Activated naive CD4-positive, alpha-beta T cell treated with anti-CD3 and anti-CD28 coated beads for 36 hours (primary cell): Measurements from ENCODE around the gene HOXD11. TPM values are rescaled to one million over a fixed set of nuclear protein-coding genes. Genes with fewer than 3 reads are reported as not detected.
A peak's percentile ranks its signal among the peaks of the same experiment; 100 is the strongest.

Source experiments
- CTCF ChIA-PET: fragments of 350-600 bp; sonication (Branson Sonifier 250); formaldehyde crosslinking; loops from one replicate; lab custom pipeline; 2021; ENCODE audit warnings: antibody characterized with exemption; lab: Charles Lee
- DNase-seq: peaks from one replicate; pipeline ENCODE4 v3.0.0-alpha.2; 2020
- H3K27ac Mint-ChIP-seq: one replicate; pipeline ENCODE4 v1.8.0; 2021; ENCODE audit warnings: mild to moderate bottlenecking, mixed read lengths
- H3K27me3 Mint-ChIP-seq: one replicate; pipeline ENCODE4 v1.8.0; 2021; ENCODE audit warnings: low read depth, mixed read lengths
- H3K36me3 Mint-ChIP-seq: one replicate; pipeline ENCODE4 v1.8.0; 2021; ENCODE audit warnings: low read depth, mixed read lengths
- H3K4me1 Mint-ChIP-seq: one replicate; pipeline ENCODE4 v1.8.0; 2021; ENCODE audit warnings: low read depth, mixed read lengths
- H3K4me3 Mint-ChIP-seq: one replicate; pipeline ENCODE4 v1.8.0; 2021; ENCODE audit warnings: mild to moderate bottlenecking, moderate library complexity, mixed read lengths
- H3K9me3 Mint-ChIP-seq: one replicate; pipeline ENCODE4 v1.8.0; 2021; ENCODE audit warnings: mixed read lengths
- intact Hi-C: fragments of 100-400 bp; cut with micrococcal nuclease; formaldehyde crosslinking; loops from one replicate; pipeline ENCODE4 v1.15.1; 2023
- total RNA-seq, 2 experiments: library from RNA; stranded (reverse); gene quantifications; one replicate each; pipeline ENCODE4 v1.2.3, GENCODE V29; 2021

The HOXD11 gene
- total RNA-seq, 2 experiments from 2014 or later: not detected

DNA sequence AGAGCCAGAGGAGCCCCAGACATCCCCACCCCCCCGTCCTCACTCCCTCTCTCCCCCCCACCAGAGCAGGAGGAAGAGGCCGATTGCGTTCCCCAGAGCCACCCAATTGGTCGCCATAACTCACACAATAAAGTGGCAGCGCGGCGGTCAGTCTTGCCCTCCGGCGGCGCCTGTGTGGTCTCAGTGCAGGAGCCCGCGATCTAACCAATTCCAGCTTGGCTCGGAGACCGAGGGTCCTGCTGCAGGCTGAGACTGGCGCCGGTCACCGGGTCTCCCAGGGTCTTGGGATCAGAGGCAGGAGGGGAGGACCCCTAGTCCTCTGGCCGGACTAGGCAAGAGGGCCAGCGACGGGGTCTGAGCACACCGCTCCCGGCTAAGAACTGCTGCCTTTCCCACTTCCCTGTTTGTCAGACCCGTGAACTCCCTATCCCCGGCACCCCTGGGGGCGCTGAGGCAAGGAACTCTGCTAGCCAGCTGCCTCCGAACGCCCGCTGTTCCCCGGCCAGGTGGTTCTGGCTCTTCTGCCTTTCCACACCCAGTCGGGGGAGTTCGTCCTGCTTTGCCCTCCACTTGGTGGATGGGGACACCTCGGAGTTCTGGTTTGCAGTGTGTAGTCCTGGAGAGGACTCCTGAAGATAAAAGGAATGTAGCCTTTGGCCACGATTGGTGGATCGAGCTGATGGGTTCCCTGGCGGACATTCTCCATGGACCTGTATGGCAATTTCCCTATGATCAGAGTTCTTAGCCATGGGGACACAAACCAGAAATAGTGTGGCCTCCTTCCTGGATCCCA, 8.5 kb upstream of the HOXD11 start:
- no peak for DNase-seq
- H3K27me3 Mint-ChIP-seq: peaks cover 84% of the 10 kb centered on the region
- H3K4me1 Mint-ChIP-seq: peaks cover 18% of the 10 kb centered on the region

DNA sequence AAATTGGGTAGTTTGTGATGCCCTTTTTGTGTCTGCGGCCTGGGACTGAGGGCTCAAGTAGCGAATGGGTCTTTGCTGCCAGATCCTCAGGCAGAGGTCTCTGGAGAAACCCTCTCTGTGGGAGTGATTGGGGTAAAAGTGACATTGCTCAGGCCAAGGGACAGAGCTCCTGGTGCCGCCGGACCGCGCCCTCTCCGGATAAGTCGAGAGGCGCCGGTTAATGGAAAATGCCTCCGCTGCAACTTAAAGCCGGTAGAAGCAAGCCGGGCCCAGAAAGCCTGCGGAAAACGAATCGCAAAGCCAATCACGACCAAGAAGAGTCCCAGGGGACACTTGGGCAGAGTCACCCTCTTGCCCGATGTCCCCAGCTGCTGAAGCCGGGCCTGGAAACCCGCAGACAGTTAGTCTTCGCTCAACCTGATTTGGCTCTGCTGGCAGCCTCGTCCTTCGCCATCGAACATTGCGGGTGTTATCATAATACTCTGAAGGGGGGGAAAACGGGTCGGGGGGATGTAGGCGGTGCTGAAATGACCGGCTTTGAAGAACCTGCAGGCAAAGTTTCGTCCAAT, 7.8 kb upstream of the HOXD11 start:
- no peak for DNase-seq
- Mint-ChIP-seq H3K4me3 (no peak overlapping the region), H3K27ac (no peak overlapping the region), H3K4me1 (peaks cover 19% of the 10 kb centered on the region), H3K9me3 (no peaks in the 10 kb centered on the region), H3K27me3 (peaks cover 84% of the 10 kb centered on the region), H3K36me3 (no peaks in the 10 kb centered on the region)
- intact Hi-C loops: loop anchor here (5.0 kb wide), 1 partner anchor 787 kb away; no protein-coding TSS in a partner anchor
- CTCF ChIA-PET: interaction anchor here (1.5 to 4.1 kb wide), 2 partner anchors 10 to 410 kb away, joined by 4 to 49 read pairs; no protein-coding TSS in a partner anchor

More for the DNA sequence above, 8.5 kb upstream of the HOXD11 start:
- CTCF ChIA-PET: interaction anchor here (0.6 to 4.1 kb wide), 10 partner anchors 10 to 995 kb away, joined by 3 to 49 read pairs (median 6); partner anchors contain the start of gene EVX2
- intact Hi-C loops: loop anchor here (5.0 kb wide), 1 partner anchor 786 kb away; no protein-coding TSS in a partner anchor
- Mint-ChIP-seq H3K4me3 (no peak overlapping the region), H3K9me3 (peaks cover 1% of the 10 kb centered on the region), H3K27ac (no peak overlapping the region), H3K36me3 (no peaks in the 10 kb centered on the region)

DNA sequence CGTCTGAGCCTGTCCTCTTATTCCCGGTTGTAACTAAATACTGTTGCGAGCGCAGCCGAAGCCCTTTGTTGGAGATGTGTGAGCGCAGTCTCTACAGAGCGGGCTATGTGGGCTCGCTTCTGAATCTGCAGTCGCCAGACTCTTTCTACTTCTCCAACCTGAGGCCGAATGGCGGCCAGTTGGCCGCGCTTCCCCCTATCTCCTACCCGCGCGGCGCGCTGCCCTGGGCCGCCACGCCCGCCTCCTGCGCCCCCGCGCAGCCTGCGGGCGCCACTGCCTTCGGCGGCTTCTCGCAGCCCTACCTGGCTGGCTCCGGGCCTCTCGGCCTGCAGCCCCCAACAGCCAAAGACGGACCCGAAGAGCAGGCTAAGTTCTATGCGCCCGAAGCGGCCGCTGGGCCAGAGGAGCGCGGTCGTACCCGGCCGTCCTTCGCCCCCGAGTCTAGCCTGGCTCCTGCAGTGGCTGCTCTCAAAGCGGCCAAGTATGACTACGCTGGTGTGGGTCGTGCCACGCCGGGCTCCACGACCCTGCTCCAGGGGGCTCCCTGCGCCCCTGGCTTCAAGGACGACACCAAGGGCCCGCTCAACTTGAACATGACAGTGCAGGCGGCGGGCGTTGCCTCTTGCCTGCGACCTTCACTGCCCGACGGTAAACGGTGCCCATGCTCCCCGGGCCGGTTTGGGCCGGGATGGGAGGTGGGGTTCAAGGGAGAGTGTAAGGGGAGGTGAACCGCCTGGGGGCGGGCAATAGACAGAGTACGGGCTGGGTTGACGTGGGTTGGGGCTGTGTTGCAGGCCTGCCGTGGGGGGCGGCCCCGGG, 7.1 kb upstream of the HOXD11 start, which contains the start of gene HOXD12:
TSS of gene HOXD12 (plus strand) at position 68 of the 819 bp plus-strand sequence. CDS start at position 75, 7 bp downstream.
- H3K36me3 Mint-ChIP-seq: no peaks in the 10 kb centered on the region
- H3K9me3 Mint-ChIP-seq: no peaks in the 10 kb centered on the region
- CTCF ChIA-PET: no interaction called here
- intact Hi-C loops: loop anchor here (5.0 kb wide), 1 partner anchor 788 kb away; no protein-coding TSS in a partner anchor
- H3K27ac Mint-ChIP-seq: no peak within 1 kb of the TSS
- H3K4me3 Mint-ChIP-seq: no peak within 1 kb of the TSS
- no peak for DNase-seq
- peaks cover 84% of the 10 kb centered on the region for H3K27me3 Mint-ChIP-seq
- H3K4me1 Mint-ChIP-seq: peaks cover 25% of the 10 kb centered on the region

DNA sequence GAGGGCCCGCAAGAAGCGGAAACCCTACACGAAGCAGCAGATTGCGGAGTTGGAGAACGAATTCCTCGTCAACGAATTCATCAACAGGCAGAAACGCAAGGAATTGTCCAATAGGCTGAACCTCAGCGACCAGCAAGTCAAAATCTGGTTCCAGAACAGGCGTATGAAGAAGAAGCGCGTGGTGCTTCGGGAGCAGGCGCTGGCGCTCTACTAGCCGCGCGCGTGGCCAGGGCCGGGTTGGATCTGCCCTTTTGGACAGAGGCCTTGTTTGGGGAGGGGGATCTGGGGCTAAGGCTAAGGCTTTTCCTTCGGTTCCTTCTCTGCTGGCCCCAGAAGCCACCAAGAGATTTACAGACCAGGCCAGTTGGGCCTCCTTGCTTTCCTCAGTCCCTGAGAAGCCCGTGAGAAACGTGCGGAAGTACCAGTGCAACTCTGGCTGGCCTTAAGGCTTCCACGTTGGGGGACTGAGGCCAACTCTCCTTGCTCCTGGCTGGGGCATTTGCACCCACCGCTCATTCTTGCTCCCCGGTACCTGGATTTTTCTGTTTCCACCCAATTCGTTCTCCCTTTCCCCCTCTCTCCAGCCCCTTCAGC, 6.4 kb upstream of the HOXD11 start:
- DNase-seq: no peak
- Mint-ChIP-seq H3K27ac (no peak overlapping the region), H3K9me3 (no peaks in the 10 kb centered on the region), H3K4me3 (no peak overlapping the region), H3K4me1 (peaks cover 28% of the 10 kb centered on the region), H3K27me3 (peaks cover 84% of the 10 kb centered on the region), H3K36me3 (no peaks in the 10 kb centered on the region)
- intact Hi-C loops: no loop called here
- CTCF ChIA-PET: interaction anchor here (1.9 kb wide), 1 partner anchor 12 kb away, joined by 4 read pairs; no protein-coding TSS in a partner anchor

GRCh38 chr2:176101216-176101830, 5.8 kb upstream of the HOXD11 start:
- intact Hi-C loops: no loop called here
- Mint-ChIP-seq H3K36me3 (no peaks in the 10 kb centered on the region), H3K4me3 (no peak overlapping the region), H3K27me3 (peaks cover 87% of the 10 kb centered on the region), H3K4me1 (peaks cover 34% of the 10 kb centered on the region), H3K27ac (no peak overlapping the region), H3K9me3 (no peaks in the 10 kb centered on the region)
- CTCF ChIA-PET: interaction anchor here (1.9 kb wide), 1 partner anchor 13 kb away, joined by 4 read pairs; no protein-coding TSS in a partner anchor
- no peak for DNase-seq

GRCh38 chr2:176101842-176102241, 5.2 kb upstream of the HOXD11 start:
- no peak for DNase-seq
- no peak overlapping the region for H3K4me3 Mint-ChIP-seq
- peaks cover 32% of the 10 kb centered on the region for H3K4me1 Mint-ChIP-seq
- H3K9me3 Mint-ChIP-seq: no peaks in the 10 kb centered on the region
- peaks cover 84% of the 10 kb centered on the region for H3K27me3 Mint-ChIP-seq
- CTCF ChIA-PET: interaction anchor here (1.9 kb wide), 1 partner anchor 13 kb away, joined by 4 read pairs; no protein-coding TSS in a partner anchor
- H3K36me3 Mint-ChIP-seq: no peaks in the 10 kb centered on the region
- no peak overlapping the region for H3K27ac Mint-ChIP-seq
- intact Hi-C loops: no loop called here

- CTCF ChIA-PET: interaction anchor here (1.9 kb wide), 1 partner anchor 14 kb away, joined by 4 read pairs; no protein-coding TSS in a partner anchor
- Mint-ChIP-seq H3K4me3 (no peak overlapping the region), H3K36me3 (no peaks in the 10 kb centered on the region), H3K9me3 (no peaks in the 10 kb centered on the region), H3K4me1 (peaks cover 31% of the 10 kb centered on the region), H3K27me3 (peaks cover 84% of the 10 kb centered on the region), H3K27ac (no peak overlapping the region)
- intact Hi-C loops: no loop called here
- DNase-seq: no peak
These were observed 4.7 kb upstream of the HOXD11 start for GRCh38 chr2:176102309-176102866.

DNA sequence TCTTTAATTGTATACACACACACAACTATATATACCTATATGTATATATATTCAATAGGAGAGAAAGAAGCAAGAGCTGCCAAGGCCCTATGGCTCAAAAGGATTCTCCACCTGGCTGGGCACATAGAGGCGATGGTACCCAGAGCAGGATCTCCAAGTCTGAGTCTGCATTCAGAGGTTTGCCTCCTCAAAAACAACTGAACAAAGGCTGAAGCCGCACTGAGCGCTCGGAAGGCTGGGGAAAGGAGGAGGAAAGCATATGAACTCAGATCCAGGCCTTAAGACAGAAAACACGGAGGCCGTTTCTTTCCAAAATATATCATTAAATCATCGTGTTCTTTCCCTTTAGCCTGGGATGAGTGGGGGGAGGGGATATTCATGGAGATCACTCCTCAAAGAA, 3.9 kb upstream of the HOXD11 start:
- Mint-ChIP-seq H3K9me3 (no peaks in the 10 kb centered on the region), H3K4me3 (no peak overlapping the region), H3K27me3 (peaks cover 76% of the 10 kb centered on the region), H3K4me1 (peaks cover 26% of the 10 kb centered on the region), H3K36me3 (no peaks in the 10 kb centered on the region), H3K27ac (no peak overlapping the region)
- intact Hi-C loops: no loop called here
- no peak for DNase-seq
- CTCF ChIA-PET: no interaction called here

GRCh38 chr2:176103742-176104315, 3.3 kb upstream of the HOXD11 start:
- H3K27ac Mint-ChIP-seq: no peak overlapping the region
- CTCF ChIA-PET: interaction anchor here (1.4 kb wide), 1 partner anchor 34 kb away, joined by 3 read pairs; no protein-coding TSS in a partner anchor
- intact Hi-C loops: no loop called here
- no peak overlapping the region for H3K4me3 Mint-ChIP-seq
- no peak for DNase-seq
- no peaks in the 10 kb centered on the region for H3K9me3 Mint-ChIP-seq
- H3K36me3 Mint-ChIP-seq: peaks cover under 1% of the 10 kb centered on the region
- peaks cover 29% of the 10 kb centered on the region for H3K4me1 Mint-ChIP-seq
- H3K27me3 Mint-ChIP-seq: peaks cover 77% of the 10 kb centered on the region

- intact Hi-C loops: no loop called here
- DNase-seq: peak; percentile 37
- Mint-ChIP-seq H3K27ac (no peak overlapping the region), H3K4me3 (no peak overlapping the region), H3K9me3 (peaks cover 1% of the 10 kb centered on the region), H3K27me3 (peaks cover 77% of the 10 kb centered on the region), H3K36me3 (peaks cover 3% of the 10 kb centered on the region), H3K4me1 (peaks cover 35% of the 10 kb centered on the region)
- CTCF ChIA-PET: interaction anchor here (0.7 to 1.4 kb wide), 2 partner anchors 23 to 35 kb away, joined by 3 to 4 read pairs; no protein-coding TSS in a partner anchor
These were observed 2.6 kb upstream of the HOXD11 start for GRCh38 chr2:176104316-176105077.
